GM12878 (cell line): ENCODE data around the gene DYNLT3. TPM values are rescaled to one million over a fixed set of nuclear protein-coding genes. Genes with fewer than 3 reads are reported as not detected.

Source experiments
- ATAC-seq: fragments of 200-7000 bp; cut with Tn5 transposase; 3 replicates; pipeline ENCODE4 v1.9.1; 2020; ENCODE audit warnings: mild to moderate bottlenecking, moderate library complexity
- BruUV-seq: library from RNA; stranded (reverse); fragments of 400-500 nt; replicated peaks from 2 replicates; lab custom pipeline; 2021; lab: Mats Ljungman, UMichigan
- CTCF ChIA-PET: fragments of 300-600 bp; sonication (Branson Sonifier 250); formaldehyde crosslinking; extraction: SDS; loops from one replicate; lab custom pipeline; 2021; ENCODE audit warnings: inconsistent platforms; lab: Yijun Ruan, JAX
- POLR2A ChIA-PET: fragments of 350-600 bp; formaldehyde crosslinking; extraction: SDS; loops from one replicate; lab custom pipeline; 2021; ENCODE audit warnings: inconsistent platforms; lab: Charles Lee
- RAD21 ChIA-PET: fragments of 300-600 bp; sonication (Branson Sonifier 250); formaldehyde crosslinking; loops from one replicate; lab custom pipeline; 2023; ENCODE audit warnings: antibody characterized with exemption; ENCODE audit not compliant: unreplicated experiment; lab: Charles Lee
- SMC1A ChIA-PET: fragments of 300-600 bp; sonication (Branson Sonifier 250); formaldehyde crosslinking; loops from one replicate; lab custom pipeline; 2023; ENCODE audit not compliant: unreplicated experiment, uncharacterized antibody; lab: Charles Lee
- DNase-seq: peaks from one replicate; pipeline ENCODE4 v3.0.0-alpha.2; 2011; ENCODE audit warnings: low read depth, low spot score
- FAIRE-seq: peaks from 3 replicates; lab custom pipeline; 2011; peaks lifted over from hg19 to GRCh38; lab: Jason Lieb, UNC
- H2AFZ ChIP-seq: 2 replicates; pipeline ENCODE4 v1.6.0; 2011; ENCODE audit warnings: low read depth, low read length, control low read depth; ENCODE audit not compliant: control insufficient read depth
- H3K27ac ChIP-seq: 2 replicates; pipeline ENCODE4 v1.5.1; 2011; ENCODE audit warnings: control low read depth; ENCODE audit not compliant: control insufficient read depth, insufficient read depth
- H3K27me3 ChIP-seq, 2 experiments: replicated peaks in 1 of 2; 2 replicates each; pipeline versions ENCODE4 v1.6.0 to v1.6.1; 2011; ENCODE audit warnings: low read length in 1 of 2; ENCODE audit not compliant: control insufficient read depth in 2 of 2, insufficient read depth in 2 of 2
- H3K36me3 ChIP-seq, 2 experiments: 2 replicates each; pipeline ENCODE4 v1.5.1; 2011; ENCODE audit warnings: low read length in 1 of 2; ENCODE audit not compliant: control insufficient read depth in 2 of 2, insufficient read depth in 2 of 2
- H3K4me1 ChIP-seq: 2 replicates; pipeline ENCODE4 v1.6.1; 2011; ENCODE audit warnings: mild to moderate bottlenecking, low read length, moderate library complexity, mixed read lengths; ENCODE audit not compliant: control insufficient read depth, insufficient read depth
- H3K4me2 ChIP-seq: 2 replicates; pipeline ENCODE4 v1.6.0; 2011; ENCODE audit warnings: control low read depth; ENCODE audit not compliant: control insufficient read depth, insufficient read depth
- H3K4me3 ChIP-seq: fragments of 200-600 bp; sonication (generic); 2 replicates; pipeline ENCODE4 v1.5.1; 2016
- H3K79me2 ChIP-seq: 2 replicates; pipeline ENCODE4 v1.6.0; 2011; ENCODE audit warnings: low read length; ENCODE audit not compliant: control insufficient read depth, insufficient read depth
- H3K9ac ChIP-seq: 2 replicates; pipeline ENCODE4 v1.8.0; 2011; ENCODE audit warnings: low read length, control low read depth, mixed read lengths; ENCODE audit not compliant: control insufficient read depth, insufficient read depth
- H3K9me3 ChIP-seq: replicated peaks from 3 replicates; pipeline ENCODE4 v1.5.1; 2011; ENCODE audit warnings: mild to moderate bottlenecking, low read length; ENCODE audit not compliant: control insufficient read depth, insufficient read depth
- H4K20me1 ChIP-seq: 2 replicates; pipeline ENCODE4 v1.6.0; 2011; ENCODE audit not compliant: control insufficient read depth, insufficient read depth
- BHLHE40 ChIP-seq, 2 experiments: fragments of 450-650 bp in 1 of 2; IDR thresholded peaks; 2 replicates each; pipeline ENCODE4 v1.6.1; 2011 to 2017; ENCODE audit warnings: low read depth in 2 of 2, borderline replicate concordance in 1 of 2, improper control_type of control experiment in 1 of 2, low read length in 1 of 2, mild to moderate bottlenecking in 1 of 2
- BMI1 ChIP-seq: fragments of 450-650 bp; IDR thresholded peaks from 2 replicates; pipeline ENCODE4 v1.6.1; 2016; ENCODE audit warnings: mild to moderate bottlenecking, moderate library complexity, borderline replicate concordance
- CHD4 ChIP-seq: fragments of 200-600 bp; sonication (generic); IDR thresholded peaks from 2 replicates; pipeline ENCODE4 v1.6.1; 2016; ENCODE audit warnings: mild to moderate bottlenecking
- EGR1 ChIP-seq, 2 experiments: IDR thresholded peaks; 1 replicate in 1 of 2; 2 replicates in 1 of 2; pipeline ENCODE4 v1.6.1; 2011 to 2012; ENCODE audit warnings: low read depth in 2 of 2, low read length in 2 of 2, borderline replicate concordance in 1 of 2, mild to moderate bottlenecking in 1 of 2, moderate library complexity in 1 of 2
- FOXK2 ChIP-seq: fragments of 450-650 bp; IDR thresholded peaks from 2 replicates; pipeline ENCODE4 v1.6.1; 2017; ENCODE audit warnings: mild to moderate bottlenecking, moderate library complexity
- NFIC ChIP-seq: IDR thresholded peaks from 2 replicates; pipeline ENCODE4 v1.6.1; 2012; ENCODE audit warnings: low read depth, mild to moderate bottlenecking, inconsistent platforms, low read length, moderate library complexity
- PAX5 ChIP-seq: IDR thresholded peaks from 2 replicates; pipeline ENCODE4 v1.6.1; 2011; ENCODE audit warnings: low read depth, low read length, borderline replicate concordance
- POLR2AphosphoS5 ChIP-seq: IDR thresholded peaks from 2 replicates; pipeline ENCODE4 v1.6.1; 2011; ENCODE audit warnings: mild to moderate bottlenecking, low read length, inconsistent platforms
- RFX5 ChIP-seq: IDR thresholded peaks from 2 replicates; pipeline ENCODE4 v1.6.1; 2011; ENCODE audit warnings: low read depth, low read length, improper control_type of control experiment
- RUNX3 ChIP-seq: IDR thresholded peaks from 2 replicates; pipeline ENCODE4 v1.6.1; 2012; ENCODE audit warnings: low read length, inconsistent platforms
- SP1 ChIP-seq: IDR thresholded peaks from one replicate; pipeline ENCODE4 v1.6.1; 2011; ENCODE audit warnings: low read depth, low read length
- SUPT20H ChIP-seq: IDR thresholded peaks from 2 replicates; pipeline ENCODE4 v1.6.1; 2011; ENCODE audit warnings: low read depth, mild to moderate bottlenecking, low read length, moderate library complexity, borderline replicate concordance; ENCODE audit not compliant: control insufficient read depth
- TARDBP ChIP-seq: IDR thresholded peaks from 2 replicates; pipeline ENCODE4 v1.6.1; 2016; ENCODE audit warnings: borderline replicate concordance
- WGBS: methylation state at CpG from one replicate; pipeline ENCODE4 v1.1.6; 2016; ENCODE audit warnings: low lambda C conversion rate; ENCODE audit not compliant: insufficient replicate concordance, insufficient coverage; ENCODE audit errors: missing lambda C conversion rate; 5-methylcytosine and 5-hydroxymethylcytosine counted together
- in situ Hi-C: fragments of 300-500 bp; cut with MboI; formaldehyde crosslinking; loops from 9 replicates; pipeline ENCODE4 v1.14.3; 2018; ENCODE audit warnings: mixed read lengths
- intact Hi-C: fragments of 100-400 bp; cut with micrococcal nuclease; formaldehyde crosslinking; loops from one replicate; pipeline ENCODE4 v1.14.2; 2022; ENCODE audit not compliant: unreplicated experiment
- polyA plus RNA-seq, 11 experiments: library from polyadenylated mRNA; depleted of rRNA in 4 of 11; unstranded in 6 of 11; stranded (reverse) in 5 of 11; fragments of >200 nt; fragmentation: Nextera tagmentation in 4 of 11; fragmentation: Illumina TruSeq in 1 of 11; extraction: Ambion mirVana in 4 of 11; extraction: Trizol in 1 of 11; gene quantifications; 1 replicate in 1 of 11; 2 replicates in 10 of 11; pipeline versions ENCODE4 v1.2.1 to v1.2.3, GENCODE V29; 2011 to 2016; ENCODE audit warnings: inconsistent platforms in 2 of 11, missing spikeins in 2 of 11, low read depth in 1 of 11
- total RNA-seq, 4 experiments: library from RNA; depleted of rRNA in 3 of 4; stranded (reverse); fragments of >200 nt in 3 of 4; fragmentation: Illumina TruSeq in 1 of 4; extraction: Trizol in 1 of 4; gene quantifications; 2 replicates each; pipeline versions ENCODE4 v1.2.1 to v1.2.3, GENCODE V29; 2013 to 2021
- TF ChIP-seq, protein P1 (sequence below): IDR thresholded peaks from 2 replicates; pipeline ENCODE4 v1.6.1; 2012; ENCODE audit warnings: low read depth, low read length, improper control_type of control experiment
- TF ChIP-seq, protein P2 (sequence below): fragments of 450-650 bp; IDR thresholded peaks from 2 replicates; pipeline ENCODE4 v1.6.1; 2016; ENCODE audit warnings: mild to moderate bottlenecking, moderate library complexity, borderline replicate concordance
- TF ChIP-seq, protein P3 (sequence below): fragments of 450-650 bp; IDR thresholded peaks from 2 replicates; pipeline ENCODE4 v1.6.1; 2017; ENCODE audit warnings: mild to moderate bottlenecking, moderate library complexity

DYNLT3 gene
- total and polyA plus RNA-seq, 10 of the 15 experiments (the other 5 are each of a cell fraction or from before 2014, with no cell fraction given), result 8.0 to 19.2 (median 12.8) TPM

DNA sequence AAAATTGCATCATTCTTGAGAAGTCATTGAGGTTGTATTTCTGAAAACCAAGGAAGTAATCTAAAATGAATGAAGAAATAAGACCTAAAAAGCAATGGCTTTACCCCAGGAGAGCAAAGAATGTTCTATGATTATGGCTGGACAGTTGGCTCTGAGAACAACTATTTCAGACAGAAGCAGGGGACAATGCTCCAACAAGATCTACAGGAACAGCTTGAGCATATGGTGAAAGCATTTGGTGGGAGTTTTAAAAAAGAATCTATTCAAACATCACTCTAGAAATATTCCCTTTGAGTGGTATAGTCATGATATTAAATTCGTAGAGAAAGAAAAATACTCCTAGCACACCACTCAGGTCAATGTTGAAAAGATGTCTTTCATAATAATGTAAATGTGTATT lies 26.7 kb downstream of the DYNLT3 start:
- H3K9me3 ChIP-seq, result no peaks in the 10 kb centered on the region; the same call in 2 of the 3 replicates
- no peak overlapping the region for H2AFZ ChIP-seq
- ChIA-PET CTCF (no interaction called here), SMC1A (interaction anchor here (10.3 kb wide), 1 partner anchor 35 kb away, joined by 75 read pairs; no protein-coding TSS in a partner anchor), POLR2A (no interaction called here), RAD21 (no interaction called here)
- no peak overlapping the region for H3K27ac ChIP-seq
- H3K36me3 ChIP-seq, result no peaks in the 10 kb centered on the region
- no peak overlapping the region for H3K4me3 ChIP-seq
- DNase-seq (no peak), FAIRE-seq (no peak), ATAC-seq (no peak)
- H3K4me2 ChIP-seq, result no peak overlapping the region
- 58% methylated on average over 1 of the region's 1 CpG for WGBS
- peaks cover 26% of the 10 kb centered on the region for H3K4me1 ChIP-seq
- H3K79me2 ChIP-seq, result no peaks in the 10 kb centered on the region
- intact Hi-C loops, result loop anchor here (10.0 kb wide), 1 partner anchor 354 kb away; no protein-coding TSS in a partner anchor
- no peak overlapping the region for H3K9ac ChIP-seq
- H3K27me3 ChIP-seq, result no peaks in the 10 kb centered on the region; a peak in 1 of 4 replicates
- BruUV-seq, result no TSS peak
- no peaks in the 10 kb centered on the region for H4K20me1 ChIP-seq
- in situ Hi-C loops, result loop anchor here (5.0 kb wide), 1 partner anchor 78 kb away; no protein-coding TSS in a partner anchor
- TF ChIP-seq SUPT20H, result no peak
- no peak for TF ChIP-seq RFX5
- TF ChIP-seq, protein P1, sequence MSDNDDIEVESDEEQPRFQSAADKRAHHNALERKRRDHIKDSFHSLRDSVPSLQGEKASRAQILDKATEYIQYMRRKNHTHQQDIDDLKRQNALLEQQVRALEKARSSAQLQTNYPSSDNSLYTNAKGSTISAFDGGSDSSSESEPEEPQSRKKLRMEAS, result no peak
- no peak for TF ChIP-seq BHLHE40 (IDR thresholded peaks at IDR 0.05; ENCODE audit: borderline replicate concordance in 1 of 2, low read depth in 2 of 2, low read length in 1 of 2)
- TF ChIP-seq CHD4, result no peak
- TF ChIP-seq, protein P2, sequence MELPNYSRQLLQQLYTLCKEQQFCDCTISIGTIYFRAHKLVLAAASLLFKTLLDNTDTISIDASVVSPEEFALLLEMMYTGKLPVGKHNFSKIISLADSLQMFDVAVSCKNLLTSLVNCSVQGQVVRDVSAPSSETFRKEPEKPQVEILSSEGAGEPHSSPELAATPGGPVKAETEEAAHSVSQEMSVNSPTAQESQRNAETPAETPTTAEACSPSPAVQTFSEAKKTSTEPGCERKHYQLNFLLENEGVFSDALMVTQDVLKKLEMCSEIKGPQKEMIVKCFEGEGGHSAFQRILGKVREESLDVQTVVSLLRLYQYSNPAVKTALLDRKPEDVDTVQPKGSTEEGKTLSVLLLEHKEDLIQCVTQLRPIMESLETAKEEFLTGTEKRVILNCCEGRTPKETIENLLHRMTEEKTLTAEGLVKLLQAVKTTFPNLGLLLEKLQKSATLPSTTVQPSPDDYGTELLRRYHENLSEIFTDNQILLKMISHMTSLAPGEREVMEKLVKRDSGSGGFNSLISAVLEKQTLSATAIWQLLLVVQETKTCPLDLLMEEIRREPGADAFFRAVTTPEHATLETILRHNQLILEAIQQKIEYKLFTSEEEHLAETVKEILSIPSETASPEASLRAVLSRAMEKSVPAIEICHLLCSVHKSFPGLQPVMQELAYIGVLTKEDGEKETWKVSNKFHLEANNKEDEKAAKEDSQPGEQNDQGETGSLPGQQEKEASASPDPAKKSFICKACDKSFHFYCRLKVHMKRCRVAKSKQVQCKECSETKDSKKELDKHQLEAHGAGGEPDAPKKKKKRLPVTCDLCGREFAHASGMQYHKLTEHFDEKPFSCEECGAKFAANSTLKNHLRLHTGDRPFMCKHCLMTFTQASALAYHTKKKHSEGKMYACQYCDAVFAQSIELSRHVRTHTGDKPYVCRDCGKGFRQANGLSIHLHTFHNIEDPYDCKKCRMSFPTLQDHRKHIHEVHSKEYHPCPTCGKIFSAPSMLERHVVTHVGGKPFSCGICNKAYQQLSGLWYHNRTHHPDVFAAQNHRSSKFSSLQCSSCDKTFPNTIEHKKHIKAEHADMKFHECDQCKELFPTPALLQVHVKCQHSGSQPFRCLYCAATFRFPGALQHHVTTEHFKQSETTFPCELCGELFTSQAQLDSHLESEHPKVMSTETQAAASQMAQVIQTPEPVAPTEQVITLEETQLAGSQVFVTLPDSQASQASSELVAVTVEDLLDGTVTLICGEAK, result no peak
- no peak for TF ChIP-seq BMI1
- no peak for TF ChIP-seq POLR2AphosphoS5
- TF ChIP-seq RUNX3, result no peak
- no peak for TF ChIP-seq PAX5
- no peak for TF ChIP-seq TARDBP
- TF ChIP-seq NFIC, result no peak
- TF ChIP-seq FOXK2, result no peak
- TF ChIP-seq EGR1 (IDR thresholded peaks at IDR 0.05; ENCODE audit: borderline replicate concordance in 1 of 2, low read depth in 2 of 2, low read length in 2 of 2), result no peak
- TF ChIP-seq, protein P3, sequence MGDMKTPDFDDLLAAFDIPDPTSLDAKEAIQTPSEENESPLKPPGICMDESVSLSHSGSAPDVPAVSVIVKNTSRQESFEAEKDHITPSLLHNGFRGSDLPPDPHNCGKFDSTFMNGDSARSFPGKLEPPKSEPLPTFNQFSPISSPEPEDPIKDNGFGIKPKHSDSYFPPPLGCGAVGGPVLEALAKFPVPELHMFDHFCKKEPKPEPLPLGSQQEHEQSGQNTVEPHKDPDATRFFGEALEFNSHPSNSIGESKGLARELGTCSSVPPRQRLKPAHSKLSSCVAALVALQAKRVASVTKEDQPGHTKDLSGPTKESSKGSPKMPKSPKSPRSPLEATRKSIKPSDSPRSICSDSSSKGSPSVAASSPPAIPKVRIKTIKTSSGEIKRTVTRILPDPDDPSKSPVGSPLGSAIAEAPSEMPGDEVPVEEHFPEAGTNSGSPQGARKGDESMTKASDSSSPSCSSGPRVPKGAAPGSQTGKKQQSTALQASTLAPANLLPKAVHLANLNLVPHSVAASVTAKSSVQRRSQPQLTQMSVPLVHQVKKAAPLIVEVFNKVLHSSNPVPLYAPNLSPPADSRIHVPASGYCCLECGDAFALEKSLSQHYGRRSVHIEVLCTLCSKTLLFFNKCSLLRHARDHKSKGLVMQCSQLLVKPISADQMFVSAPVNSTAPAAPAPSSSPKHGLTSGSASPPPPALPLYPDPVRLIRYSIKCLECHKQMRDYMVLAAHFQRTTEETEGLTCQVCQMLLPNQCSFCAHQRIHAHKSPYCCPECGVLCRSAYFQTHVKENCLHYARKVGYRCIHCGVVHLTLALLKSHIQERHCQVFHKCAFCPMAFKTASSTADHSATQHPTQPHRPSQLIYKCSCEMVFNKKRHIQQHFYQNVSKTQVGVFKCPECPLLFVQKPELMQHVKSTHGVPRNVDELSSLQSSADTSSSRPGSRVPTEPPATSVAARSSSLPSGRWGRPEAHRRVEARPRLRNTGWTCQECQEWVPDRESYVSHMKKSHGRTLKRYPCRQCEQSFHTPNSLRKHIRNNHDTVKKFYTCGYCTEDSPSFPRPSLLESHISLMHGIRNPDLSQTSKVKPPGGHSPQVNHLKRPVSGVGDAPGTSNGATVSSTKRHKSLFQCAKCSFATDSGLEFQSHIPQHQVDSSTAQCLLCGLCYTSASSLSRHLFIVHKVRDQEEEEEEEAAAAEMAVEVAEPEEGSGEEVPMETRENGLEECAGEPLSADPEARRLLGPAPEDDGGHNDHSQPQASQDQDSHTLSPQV, result no peak
- TF ChIP-seq SP1, result no peak
